Neural cell (in vitro differentiated cells): Measurements from ENCODE around the gene ABCA6. TPM values are rescaled to one million over a fixed set of nuclear protein-coding genes. Genes with fewer than 3 reads are reported as not detected.

Experiments used
- H2AFZ ChIP-seq: fragments of 200-600, 300-800 bp; sonication (generic), shearing (Covaris generic); 2 replicates; pipeline ENCODE4 v1.6.0; 2014; ENCODE audit warnings: low read depth, mild to moderate bottlenecking, antibody characterized with exemption, low read length, moderate library complexity
- H3F3A ChIP-seq: fragments of 200-600 bp; shearing (Covaris generic); 2 replicates; pipeline ENCODE4 v1.6.1; 2016; ENCODE audit warnings: mild to moderate bottlenecking, moderate library complexity, mixed read lengths, antibody characterized with exemption, low read length; ENCODE audit not compliant: insufficient read depth, poor library complexity, severe bottlenecking
- H3K27ac ChIP-seq: fragments of 200-600, 300-800 bp; sonication (generic), shearing (Covaris generic); 2 replicates; pipeline ENCODE4 v1.5.1; 2014; ENCODE audit warnings: mild to moderate bottlenecking, low read length, moderate library complexity
- H3K27me3 ChIP-seq: fragments of 300-800, 200-600 bp; sonication (generic), shearing (Covaris generic); 2 replicates; pipeline ENCODE4 v1.6.0; 2014; ENCODE audit warnings: mild to moderate bottlenecking, low read depth, low read length, moderate library complexity; ENCODE audit not compliant: insufficient read depth
- H3K36me3 ChIP-seq: fragments of 300-800, 200-600 bp; sonication (generic), shearing (Covaris generic); 2 replicates; pipeline ENCODE4 v1.5.1; 2014; ENCODE audit warnings: mild to moderate bottlenecking, antibody characterized with exemption, low read length, moderate library complexity; ENCODE audit not compliant: insufficient read depth
- H3K4me2 ChIP-seq: fragments of 300-800, 200-600 bp; sonication (generic), shearing (Covaris generic); 2 replicates; pipeline ENCODE4 v1.6.0; 2014; ENCODE audit warnings: mild to moderate bottlenecking, low read length
- H3K4me3 ChIP-seq: fragments of 300-800, 200-600 bp; sonication (generic), shearing (Covaris generic); 2 replicates; pipeline ENCODE4 v1.5.1; 2014; ENCODE audit warnings: mild to moderate bottlenecking, low read length, moderate library complexity
- H3K79me2 ChIP-seq: fragments of 200-600 bp; shearing (Covaris generic); replicated peaks from 2 replicates; pipeline ENCODE4 v1.6.0; 2014; ENCODE audit warnings: mild to moderate bottlenecking, low read length, moderate library complexity; ENCODE audit not compliant: insufficient read depth
- H3K9ac ChIP-seq: fragments of 300-800, 200-600 bp; sonication (generic), shearing (Covaris generic); 2 replicates; pipeline ENCODE4 v1.6.1; 2016; ENCODE audit warnings: mild to moderate bottlenecking, low read length, mixed read lengths
- H3K9me2 ChIP-seq: fragments of 200-600 bp; shearing (Covaris generic); 2 replicates; pipeline ENCODE4 v1.6.1; 2016; ENCODE audit warnings: mild to moderate bottlenecking, low read length, mixed read lengths; ENCODE audit not compliant: insufficient read depth
- H3K9me3 ChIP-seq: fragments of 200-600, 300-800 bp; sonication (generic), shearing (Covaris generic); 2 replicates; pipeline ENCODE4 v1.6.1; 2016; ENCODE audit warnings: mild to moderate bottlenecking, mixed run types, low read length, moderate library complexity, mixed read lengths
- H4K20me1 ChIP-seq: fragments of 200-600 bp; shearing (Covaris generic); 2 replicates; pipeline ENCODE4 v1.6.1; 2016; ENCODE audit warnings: mild to moderate bottlenecking, mixed run types; ENCODE audit not compliant: insufficient read depth
- EP300 ChIP-seq: fragments of 450-650 bp; conservative IDR thresholded peaks from 2 replicates; pipeline ENCODE4 v1.6.1; 2014; ENCODE audit warnings: antibody characterized with exemption, mild to moderate bottlenecking, moderate library complexity; ENCODE audit not compliant: poor library complexity, severe bottlenecking
- EZH2 ChIP-seq: fragments of 200-600, 300-800 bp; shearing (Covaris generic), sonication (generic); IDR thresholded peaks from 2 replicates; pipeline ENCODE4 v1.6.1; 2014; ENCODE audit warnings: antibody characterized with exemption, low read length, borderline replicate concordance, mild to moderate bottlenecking; ENCODE audit not compliant: insufficient read depth, poor library complexity, severe bottlenecking
- MXI1 ChIP-seq: fragments of 450-650 bp; conservative IDR thresholded peaks from 2 replicates; pipeline ENCODE4 v1.6.1; 2014; ENCODE audit warnings: antibody characterized with exemption, mild to moderate bottlenecking; ENCODE audit not compliant: poor library complexity, severe bottlenecking
- POLR2AphosphoS5 ChIP-seq: IDR thresholded peaks from 2 replicates; pipeline ENCODE4 v1.6.1; 2012
- RAD21 ChIP-seq: fragments of 450-650 bp; conservative IDR thresholded peaks from 2 replicates; pipeline ENCODE4 v1.6.1; 2014; ENCODE audit warnings: antibody characterized with exemption, mild to moderate bottlenecking, moderate library complexity
- SMC3 ChIP-seq: fragments of 450-650 bp; conservative IDR thresholded peaks from 2 replicates; pipeline ENCODE4 v1.6.1; 2014; ENCODE audit warnings: antibody characterized with exemption, mild to moderate bottlenecking, moderate library complexity; ENCODE audit not compliant: poor library complexity
- TAF1 ChIP-seq: IDR thresholded peaks from 2 replicates; pipeline ENCODE4 v1.6.1; 2012; ENCODE audit warnings: low read depth
- polyA plus RNA-seq: library from polyadenylated mRNA; depleted of rRNA; stranded (reverse); fragments of >200 nt; gene quantifications from 2 replicates; pipeline ENCODE4 v1.2.3, GENCODE V29; 2014
- TF ChIP-seq, protein P1 (sequence below): fragments of 450-650 bp; IDR thresholded peaks from 2 replicates; pipeline ENCODE4 v1.5.1; 2014; ENCODE audit warnings: antibody characterized with exemption, mild to moderate bottlenecking, moderate library complexity; ENCODE audit not compliant: poor library complexity, severe bottlenecking
- TF ChIP-seq, protein P2 (sequence below): IDR thresholded peaks from 2 replicates; pipeline ENCODE4 v1.6.1; 2012; ENCODE audit warnings: borderline replicate concordance

Gene ABCA6
- polyA plus RNA-seq, 1 donor from 2014 or later, result 1.6 TPM

GRCh38 chr17:69096541-69096940 is 45.2 kb downstream of the ABCA6 start:
- no peaks in the 10 kb centered on the region for H3K9me3 ChIP-seq
- no peaks in the 10 kb centered on the region for H3K9me2 ChIP-seq
- TF ChIP-seq EP300 (no peak), EZH2 (no peak), MXI1 (no peak), RAD21 (no peak), SMC3 (no peak), POLR2AphosphoS5 (no peak), TAF1 (no peak)
- TF ChIP-seq, protein P1, sequence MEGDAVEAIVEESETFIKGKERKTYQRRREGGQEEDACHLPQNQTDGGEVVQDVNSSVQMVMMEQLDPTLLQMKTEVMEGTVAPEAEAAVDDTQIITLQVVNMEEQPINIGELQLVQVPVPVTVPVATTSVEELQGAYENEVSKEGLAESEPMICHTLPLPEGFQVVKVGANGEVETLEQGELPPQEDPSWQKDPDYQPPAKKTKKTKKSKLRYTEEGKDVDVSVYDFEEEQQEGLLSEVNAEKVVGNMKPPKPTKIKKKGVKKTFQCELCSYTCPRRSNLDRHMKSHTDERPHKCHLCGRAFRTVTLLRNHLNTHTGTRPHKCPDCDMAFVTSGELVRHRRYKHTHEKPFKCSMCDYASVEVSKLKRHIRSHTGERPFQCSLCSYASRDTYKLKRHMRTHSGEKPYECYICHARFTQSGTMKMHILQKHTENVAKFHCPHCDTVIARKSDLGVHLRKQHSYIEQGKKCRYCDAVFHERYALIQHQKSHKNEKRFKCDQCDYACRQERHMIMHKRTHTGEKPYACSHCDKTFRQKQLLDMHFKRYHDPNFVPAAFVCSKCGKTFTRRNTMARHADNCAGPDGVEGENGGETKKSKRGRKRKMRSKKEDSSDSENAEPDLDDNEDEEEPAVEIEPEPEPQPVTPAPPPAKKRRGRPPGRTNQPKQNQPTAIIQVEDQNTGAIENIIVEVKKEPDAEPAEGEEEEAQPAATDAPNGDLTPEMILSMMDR, result no peak
- TF ChIP-seq, protein P2, sequence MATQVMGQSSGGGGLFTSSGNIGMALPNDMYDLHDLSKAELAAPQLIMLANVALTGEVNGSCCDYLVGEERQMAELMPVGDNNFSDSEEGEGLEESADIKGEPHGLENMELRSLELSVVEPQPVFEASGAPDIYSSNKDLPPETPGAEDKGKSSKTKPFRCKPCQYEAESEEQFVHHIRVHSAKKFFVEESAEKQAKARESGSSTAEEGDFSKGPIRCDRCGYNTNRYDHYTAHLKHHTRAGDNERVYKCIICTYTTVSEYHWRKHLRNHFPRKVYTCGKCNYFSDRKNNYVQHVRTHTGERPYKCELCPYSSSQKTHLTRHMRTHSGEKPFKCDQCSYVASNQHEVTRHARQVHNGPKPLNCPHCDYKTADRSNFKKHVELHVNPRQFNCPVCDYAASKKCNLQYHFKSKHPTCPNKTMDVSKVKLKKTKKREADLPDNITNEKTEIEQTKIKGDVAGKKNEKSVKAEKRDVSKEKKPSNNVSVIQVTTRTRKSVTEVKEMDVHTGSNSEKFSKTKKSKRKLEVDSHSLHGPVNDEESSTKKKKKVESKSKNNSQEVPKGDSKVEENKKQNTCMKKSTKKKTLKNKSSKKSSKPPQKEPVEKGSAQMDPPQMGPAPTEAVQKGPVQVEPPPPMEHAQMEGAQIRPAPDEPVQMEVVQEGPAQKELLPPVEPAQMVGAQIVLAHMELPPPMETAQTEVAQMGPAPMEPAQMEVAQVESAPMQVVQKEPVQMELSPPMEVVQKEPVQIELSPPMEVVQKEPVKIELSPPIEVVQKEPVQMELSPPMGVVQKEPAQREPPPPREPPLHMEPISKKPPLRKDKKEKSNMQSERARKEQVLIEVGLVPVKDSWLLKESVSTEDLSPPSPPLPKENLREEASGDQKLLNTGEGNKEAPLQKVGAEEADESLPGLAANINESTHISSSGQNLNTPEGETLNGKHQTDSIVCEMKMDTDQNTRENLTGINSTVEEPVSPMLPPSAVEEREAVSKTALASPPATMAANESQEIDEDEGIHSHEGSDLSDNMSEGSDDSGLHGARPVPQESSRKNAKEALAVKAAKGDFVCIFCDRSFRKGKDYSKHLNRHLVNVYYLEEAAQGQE, result no peak
- H3K79me2 ChIP-seq, result no peaks in the 10 kb centered on the region
- H3K27ac ChIP-seq, result no peak overlapping the region
- H3K4me3 ChIP-seq, result no peak overlapping the region
- H2AFZ ChIP-seq, result no peak overlapping the region
- no peaks in the 10 kb centered on the region for H4K20me1 ChIP-seq
- H3K36me3 ChIP-seq, result no peaks in the 10 kb centered on the region
- H3K27me3 ChIP-seq, result no peaks in the 10 kb centered on the region
- no peak overlapping the region for H3K4me2 ChIP-seq
- no peak overlapping the region for H3K9ac ChIP-seq
- no peaks in the 10 kb centered on the region for H3F3A ChIP-seq

GRCh38 chr17:69093995-69094394 is 47.7 kb downstream of the ABCA6 start:
- H2AFZ ChIP-seq, result no peak overlapping the region
- no peaks in the 10 kb centered on the region for H3K36me3 ChIP-seq
- no peak overlapping the region for H3K27ac ChIP-seq
- no peak overlapping the region for H3K4me2 ChIP-seq
- H3K9me2 ChIP-seq, result no peaks in the 10 kb centered on the region
- no peaks in the 10 kb centered on the region for H3F3A ChIP-seq
- no peak overlapping the region for H3K4me3 ChIP-seq
- TF ChIP-seq EZH2, result no peak
- TF ChIP-seq EP300, result no peak
- TF ChIP-seq, protein P1, result no peak
- no peak for TF ChIP-seq TAF1
- TF ChIP-seq POLR2AphosphoS5, result no peak
- H4K20me1 ChIP-seq, result no peaks in the 10 kb centered on the region
- H3K79me2 ChIP-seq, result no peaks in the 10 kb centered on the region
- H3K9ac ChIP-seq, result no peak overlapping the region
- H3K9me3 ChIP-seq, result no peaks in the 10 kb centered on the region
- no peaks in the 10 kb centered on the region for H3K27me3 ChIP-seq
